K562 (cell line): Measurements from ENCODE around the gene ARHGAP10. TPM values are rescaled to one million over a fixed set of nuclear protein-coding genes. Genes with fewer than 3 reads are reported as not detected.

Experiments
- ATAC-seq: fragments of 200-7000 bp; cut with Tn5 transposase; 3 replicates; pipeline ENCODE4 v1.9.1; 2020; ENCODE audit warnings: moderate library complexity
- BruUV-seq: library from RNA; stranded (reverse); fragments of 400-500 nt; replicated peaks from 2 replicates; lab custom pipeline; 2021; lab: Mats Ljungman, UMichigan
- CTCF ChIA-PET: fragments of 300-600 bp; formaldehyde crosslinking; extraction: SDS; loops from one replicate; lab custom pipeline; 2021; ENCODE audit warnings: low intra/inter-chr PET ratio; lab: Yijun Ruan, JAX
- POLR2A ChIA-PET: fragments of 300-600, 350-650 bp; sonication (Branson Sonifier 250); formaldehyde crosslinking; extraction: SDS; loops from one replicate; lab custom pipeline; 2021; ENCODE audit warnings: antibody characterized with exemption, inconsistent platforms; lab: Yijun Ruan, JAX
- DNase-seq, 4 experiments: peaks; one replicate each; pipeline versions ENCODE4 v3.0.0 to v3.0.0-alpha.2; 2011 to 2018; ENCODE audit warnings: low spot score in 3 of 4, mixed read lengths in 3 of 4; ENCODE audit errors: extremely low read depth in 1 of 4
- FAIRE-seq: peaks from 2 replicates; lab custom pipeline; 2011; peaks lifted over from hg19 to GRCh38; lab: Jason Lieb, UNC
- H2AFZ ChIP-seq: 2 replicates; pipeline ENCODE4 v1.6.0; 2011; ENCODE audit warnings: low read depth, low read length, control low read depth, inconsistent platforms
- H3K27ac ChIP-seq: fragments of 200-600 bp; 3 replicates; pipeline ENCODE4 v1.8.0; 2011; ENCODE audit warnings: low read depth, mild to moderate bottlenecking, control low read depth, inconsistent platforms, low read length, moderate library complexity, mixed read lengths; ENCODE audit errors: extremely low read depth
- H3K27me3 ChIP-seq, 2 experiments: fragments of 300-600 bp in 1 of 2; 2 replicates in 1 of 2; 3 replicates in 1 of 2; pipeline versions ENCODE4 v1.6.0 to v1.8.0; 2011; ENCODE audit warnings: inconsistent platforms in 2 of 2, low read length in 2 of 2, mild to moderate bottlenecking in 1 of 2, mixed read lengths in 1 of 2, moderate library complexity in 1 of 2; ENCODE audit not compliant: control insufficient read depth in 2 of 2, insufficient read depth in 2 of 2
- H3K36me3 ChIP-seq: fragments of 300-600 bp; 3 replicates; pipeline ENCODE4 v1.8.0; 2011; ENCODE audit warnings: mild to moderate bottlenecking, low read length, inconsistent platforms; ENCODE audit not compliant: control insufficient read depth, insufficient read depth
- H3K4me1 ChIP-seq, 2 experiments: fragments of 200-600 bp in 1 of 2; replicated peaks in 1 of 2; 2 replicates in 1 of 2; 3 replicates in 1 of 2; pipeline versions ENCODE4 v1.5.1 to v1.8.0; 2011; ENCODE audit warnings: inconsistent platforms in 2 of 2, low read length in 2 of 2, mild to moderate bottlenecking in 1 of 2, mixed read lengths in 1 of 2, moderate library complexity in 1 of 2; ENCODE audit not compliant: control insufficient read depth in 2 of 2, insufficient read depth in 2 of 2
- H3K4me2 ChIP-seq: 2 replicates; pipeline ENCODE4 v1.6.1; 2011; ENCODE audit warnings: low read length, control low read depth, inconsistent platforms, mixed read lengths; ENCODE audit not compliant: insufficient read depth
- H3K4me3 ChIP-seq: fragments of 200-600 bp; sonication (generic), shearing (Covaris generic); 2 replicates; pipeline ENCODE4 v1.5.1; 2016; ENCODE audit warnings: control low read depth, inconsistent platforms
- H3K79me2 ChIP-seq: fragments of 200-600 bp; 3 replicates; pipeline ENCODE4 v1.8.0; 2011; ENCODE audit warnings: low read length, inconsistent platforms; ENCODE audit not compliant: control insufficient read depth, insufficient read depth
- H3K9ac ChIP-seq, 2 experiments: 2 replicates each; pipeline versions ENCODE4 v1.6.0 to v1.6.1; 2011; ENCODE audit warnings: low read depth in 2 of 2, low read length in 2 of 2, control low read depth in 1 of 2, inconsistent platforms in 1 of 2, mild to moderate bottlenecking in 1 of 2, mixed read lengths in 1 of 2; ENCODE audit not compliant: insufficient read depth in 1 of 2
- H3K9me1 ChIP-seq: one replicate; pipeline ENCODE4 v1.6.0; 2011; ENCODE audit warnings: inconsistent platforms, mild to moderate bottlenecking, low read length, moderate library complexity; ENCODE audit not compliant: control insufficient read depth, insufficient read depth
- H3K9me3 ChIP-seq: replicated peaks from 2 replicates; pipeline ENCODE4 v1.5.1; 2011; ENCODE audit warnings: low read depth, low read length, inconsistent platforms; ENCODE audit not compliant: control insufficient read depth, insufficient read depth
- H4K20me1 ChIP-seq: replicated peaks from 2 replicates; pipeline ENCODE4 v1.6.1; 2011; ENCODE audit warnings: low read length, inconsistent platforms, mixed read lengths; ENCODE audit not compliant: control insufficient read depth, insufficient read depth
- ARID1B ChIP-seq: fragments of 450-650 bp; IDR thresholded peaks from 2 replicates; pipeline ENCODE4 v1.6.1; 2016; ENCODE audit warnings: antibody characterized with exemption, mild to moderate bottlenecking, inconsistent platforms
- PATZ1 ChIP-seq: fragments of 250-450 bp; sonication (Bioruptor Pico); IDR thresholded peaks from 2 replicates; pipeline ENCODE4 v1.5.0; 2020; ENCODE audit warnings: mild to moderate bottlenecking, borderline replicate concordance
- RFX1 ChIP-seq: fragments of 450-650 bp; IDR thresholded peaks from 2 replicates; pipeline ENCODE4 v1.6.1; 2016; ENCODE audit warnings: mild to moderate bottlenecking, moderate library complexity
- ZFX ChIP-seq: sonication (generic); formaldehyde crosslinking; IDR thresholded peaks from 2 replicates; pipeline ENCODE4 v1.8.0; 2022; ENCODE audit warnings: mild to moderate bottlenecking, missing genetic modification reagents, moderate library complexity
- ZNF146 ChIP-seq: IDR thresholded peaks from one replicate; pipeline ENCODE4 v1.6.1; 2018; ENCODE audit warnings: missing compliant biosample characterization; ENCODE audit not compliant: unreplicated experiment
- WGBS: fragments of 100-300 bp; shearing (Covaris generic); methylation state at CpG from one replicate; pipeline ENCODE4 v1.1.6; 2016; ENCODE audit warnings: low coverage, mixed read lengths; ENCODE audit not compliant: insufficient coverage; ENCODE audit errors: missing lambda C conversion rate; 5-methylcytosine and 5-hydroxymethylcytosine counted together
- in situ Hi-C: fragments of 300-500 bp; cut with MboI; formaldehyde crosslinking; loops from 4 replicates; pipeline ENCODE4 v1.15.0; 2018; ENCODE audit warnings: inconsistent platforms, mixed read lengths
- intact Hi-C: fragments of 100-400 bp; cut with micrococcal nuclease; formaldehyde crosslinking; loops from 2 replicates; pipeline ENCODE4 v1.14.2; 2022
- polyA plus RNA-seq, 8 experiments: library from polyadenylated mRNA; depleted of rRNA in 4 of 8; stranded (reverse) in 5 of 8; unstranded in 3 of 8; fragments of >200 nt; fragmentation: Nextera tagmentation in 2 of 8; fragmentation: Illumina TruSeq in 1 of 8; extraction: Ambion mirVana in 2 of 8; extraction: Trizol in 1 of 8; gene quantifications; 2 replicates each; pipeline versions ENCODE4 v1.2.1 to v1.2.3, GENCODE V29; 2011 to 2014; ENCODE audit warnings: inconsistent platforms in 1 of 8, missing spikeins in 1 of 8
- total RNA-seq, 7 experiments: library from RNA; depleted of rRNA in 6 of 7; stranded (reverse); fragments of >200 nt in 6 of 7; fragmentation: Illumina TruSeq in 2 of 7; extraction: Trizol in 2 of 7; gene quantifications; 2 replicates each; pipeline versions ENCODE4 v1.2.1 to v1.2.3, GENCODE V29; 2011 to 2021; ENCODE audit warnings: low replicate concordance in 1 of 7

ARHGAP10 gene
- total and polyA plus RNA-seq, 9 of the 15 experiments (the other 6 are each of a cell fraction or from before 2014, with no cell fraction given) = 0.03 to 0.22 (median 0.06) TPM; not detected in 3

GRCh38 chr4:147813973-147814372 is 82.1 kb downstream of the ARHGAP10 start:
- DNase-seq (no peak), FAIRE-seq (no peak), ATAC-seq (no peak)
- H3K4me1 ChIP-seq = no peaks in the 10 kb centered on the region
- no peak overlapping the region for H3K4me3 ChIP-seq
- no peak overlapping the region for H2AFZ ChIP-seq
- H3K27me3 ChIP-seq = no peaks in the 10 kb centered on the region; a peak in 1 of 5 replicates
- H3K9ac ChIP-seq = no peak overlapping the region
- WGBS = 0% methylated on average over 6 of the region's 6 CpGs
- no peaks in the 10 kb centered on the region for H3K79me2 ChIP-seq
- no peaks in the 10 kb centered on the region for H3K36me3 ChIP-seq
- no peaks in the 10 kb centered on the region for H3K9me3 ChIP-seq
- H3K27ac ChIP-seq = no peak overlapping the region
- no peak for TF ChIP-seq PATZ1 (CRISPR knock-in tag)
- TF ChIP-seq RFX1 = no peak
- TF ChIP-seq ZNF146 (CRISPR knock-in tag) = no peak
- TF ChIP-seq ARID1B = no peak
- TF ChIP-seq ZFX = no peak
- ChIA-PET POLR2A (no interaction called here), CTCF (no interaction called here)
- in situ Hi-C loops (no loop called here), intact Hi-C loops (no loop called here)
- H4K20me1 ChIP-seq = no peaks in the 10 kb centered on the region; the same call in 1 of the 2 replicates
- no TSS peak for BruUV-seq
- no peak overlapping the region for H3K4me2 ChIP-seq
- no peaks in the 10 kb centered on the region for H3K9me1 ChIP-seq
